ENCODE data around the gene ZNF711.
"Not testable (repeated sequence)": the region's sequence is repeated elsewhere in the genome, so short reads cannot be mapped to it uniquely, and the experiment has no call there.

The ZNF711 gene

DNA sequence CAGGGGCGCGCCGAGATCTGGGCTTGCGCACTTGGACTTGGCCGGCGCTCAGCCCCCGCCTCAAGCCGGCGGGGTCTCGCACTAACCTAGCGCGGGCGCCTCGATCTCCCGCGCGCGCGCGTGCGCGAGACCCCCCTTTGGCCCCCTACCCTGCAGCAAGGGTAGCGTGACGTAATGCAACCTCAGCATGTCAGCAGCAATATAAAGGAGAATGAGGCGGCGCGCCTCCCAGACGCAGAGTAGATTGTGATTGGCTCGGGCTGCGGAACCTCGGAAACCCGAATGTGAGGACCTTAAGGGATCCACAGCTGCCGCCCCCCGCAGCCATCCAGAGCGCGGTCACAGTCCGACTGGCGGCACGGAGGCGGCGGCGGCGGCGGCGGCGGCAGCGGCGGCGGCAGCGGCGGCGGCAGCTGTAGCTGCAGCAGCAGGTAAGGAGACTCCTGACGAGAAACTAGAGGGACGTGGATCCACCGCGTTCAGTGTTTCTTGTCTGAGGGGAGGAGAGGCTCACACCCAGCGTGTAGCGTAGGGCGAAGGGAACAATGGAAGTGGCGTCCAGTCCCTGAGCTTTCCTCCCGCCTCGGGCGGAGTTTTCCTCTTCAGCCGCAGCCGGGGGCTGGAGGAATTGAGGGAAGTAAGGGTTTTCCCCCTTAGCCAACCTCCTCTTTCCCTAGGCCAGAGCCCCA is at the start of gene ZNF711, which contains the start of gene SATL1:
Gene ZNF711 (plus strand): TSS at position 231 of the 689 bp plus-strand sequence. CDS start 3,582 bp downstream, outside the sequence.
Gene SATL1 (minus strand): TSS at position 19 of the 689 bp plus-strand sequence. CDS start 134,811 bp downstream, outside the sequence.
- DNase-seq = no peak

- DNase-seq = no peak
Measured at GRCh38 chrX:85196319-85196718, 47.5 kb upstream of the ZNF711 start.

DNA sequence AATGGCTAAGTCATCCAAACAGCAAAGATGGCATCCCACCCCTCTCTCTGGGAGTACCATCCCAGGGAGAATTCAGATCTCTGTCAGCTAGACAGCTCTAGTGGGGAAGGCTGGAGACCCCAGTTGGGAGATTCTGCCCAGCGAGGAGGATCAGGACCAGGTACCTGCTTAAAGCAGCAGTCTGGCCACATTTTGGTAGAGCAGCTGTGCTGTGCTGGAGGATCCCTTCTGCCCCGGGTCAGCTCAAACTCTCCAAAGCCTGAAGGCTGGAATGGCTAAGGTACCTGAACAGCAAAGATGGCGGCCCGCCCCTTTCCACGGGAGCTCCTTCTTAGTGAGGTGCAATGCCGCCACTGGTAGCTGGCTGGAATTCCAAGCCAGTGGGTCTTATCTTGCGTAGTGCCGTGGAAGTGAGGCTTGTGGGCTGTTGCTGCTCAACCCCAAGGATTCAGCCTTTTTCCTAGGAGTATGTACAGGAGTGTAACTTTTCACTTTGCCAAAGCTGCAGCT is 40.3 kb upstream of the ZNF711 start:
- no peak for DNase-seq

- no peak for DNase-seq
Measured at GRCh38 chrX:85213792-85214530, 29.8 kb upstream of the ZNF711 start.

- DNase-seq = no peak
Measured at GRCh38 chrX:85215946-85216345, 27.8 kb upstream of the ZNF711 start.

DNA sequence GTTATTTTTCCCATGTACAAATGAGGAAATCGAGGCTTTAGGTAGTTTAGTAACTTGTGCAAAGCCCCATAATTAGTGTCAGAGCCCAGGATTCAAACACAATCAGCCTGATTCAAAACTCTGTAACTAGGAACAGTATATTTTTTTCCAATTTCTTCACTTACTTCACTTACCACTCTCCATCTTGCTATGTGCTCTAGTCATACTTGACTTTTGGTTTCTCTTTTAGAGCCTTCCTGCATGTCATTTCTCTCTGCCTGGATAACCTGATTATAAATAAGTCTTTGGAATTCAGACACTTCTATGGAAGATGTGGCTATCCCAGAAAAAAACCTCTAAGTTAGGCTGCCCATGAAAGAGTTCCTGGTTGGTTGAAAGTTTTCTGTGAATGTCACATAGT is 22.4 kb upstream of the ZNF711 start:
- no peak for DNase-seq

DNA sequence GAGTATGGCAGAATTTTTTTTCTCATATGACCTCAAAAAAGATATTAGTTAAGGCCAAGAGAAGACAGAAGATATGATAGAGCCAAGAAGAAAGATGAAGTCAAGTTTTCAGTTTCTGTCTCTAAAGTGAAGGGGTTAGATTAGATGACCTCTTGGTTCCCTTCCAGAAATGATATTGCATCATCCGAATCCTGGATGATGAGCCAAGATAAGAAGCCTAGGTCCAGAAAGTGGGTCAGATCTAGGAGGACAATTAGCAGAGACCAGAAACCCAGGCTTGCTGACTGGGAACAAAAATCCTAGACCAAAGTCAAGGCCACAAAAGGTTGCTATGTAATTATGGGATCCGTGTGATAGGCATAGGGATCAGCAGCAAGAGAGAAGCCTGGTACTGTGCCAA is 20.4 kb upstream of the ZNF711 start:
- DNase-seq = no peak

GRCh38 chrX:85243155-85243554 is 636 bp upstream of the ZNF711 start:
- DNase-seq = no peak

- DNase-seq = no peak
Measured at GRCh38 chrX:85244450-85245211, 840 bp downstream of the ZNF711 start.

DNA sequence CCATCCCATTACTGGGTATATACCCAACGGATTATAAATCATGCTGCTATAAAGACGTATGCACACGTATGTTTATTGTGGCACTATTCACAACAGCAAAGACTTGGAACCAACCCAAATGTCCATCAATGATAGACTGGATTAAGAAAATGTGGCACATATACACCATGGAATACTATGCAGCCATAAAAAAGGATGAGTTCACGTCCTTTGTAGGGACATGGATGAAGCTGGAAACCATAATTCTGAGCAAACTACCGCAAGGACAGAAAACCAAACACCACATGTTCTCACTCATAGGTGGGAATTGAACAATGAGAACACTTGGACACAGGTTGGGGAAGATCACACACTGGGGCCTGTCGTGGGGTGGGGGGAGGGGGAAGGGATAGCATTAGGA is 41.5 kb downstream of the ZNF711 start:
- DNase-seq = not testable (repeated sequence)

DNA sequence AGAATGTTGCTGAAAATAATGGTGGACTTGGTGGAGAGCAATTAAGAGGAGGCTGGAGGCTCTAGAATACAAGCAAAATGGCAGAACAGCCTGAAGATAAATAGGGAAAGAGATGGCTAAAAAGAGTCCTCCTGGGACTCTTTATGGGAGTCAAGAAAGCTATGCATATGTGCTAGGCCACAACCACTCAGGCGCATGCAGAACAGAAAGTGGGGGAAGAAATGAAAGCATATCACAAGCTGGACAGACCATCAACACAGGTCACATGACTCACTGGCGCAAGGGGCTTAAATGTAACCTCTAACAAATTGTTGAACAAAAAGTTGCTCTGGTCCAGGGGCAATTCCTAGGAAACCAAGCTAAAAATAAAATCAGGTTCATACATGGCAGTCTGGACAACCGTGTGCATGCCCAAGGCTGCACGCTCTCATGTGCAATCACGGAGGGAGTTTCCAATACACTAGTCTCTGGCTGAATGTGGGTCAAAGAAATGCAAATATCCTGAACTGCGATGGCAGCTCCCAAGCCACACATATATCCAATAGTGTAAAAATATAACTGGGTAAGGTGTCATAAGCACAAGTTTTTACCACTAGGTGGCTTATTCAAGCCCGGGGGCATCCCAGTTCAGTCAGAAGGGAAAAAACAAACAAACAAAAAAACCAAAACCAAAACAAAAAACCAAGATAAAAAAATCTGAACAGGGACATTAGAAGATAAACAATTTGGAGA is 45.4 kb downstream of the ZNF711 start:
- DNase-seq = no peak

DNA sequence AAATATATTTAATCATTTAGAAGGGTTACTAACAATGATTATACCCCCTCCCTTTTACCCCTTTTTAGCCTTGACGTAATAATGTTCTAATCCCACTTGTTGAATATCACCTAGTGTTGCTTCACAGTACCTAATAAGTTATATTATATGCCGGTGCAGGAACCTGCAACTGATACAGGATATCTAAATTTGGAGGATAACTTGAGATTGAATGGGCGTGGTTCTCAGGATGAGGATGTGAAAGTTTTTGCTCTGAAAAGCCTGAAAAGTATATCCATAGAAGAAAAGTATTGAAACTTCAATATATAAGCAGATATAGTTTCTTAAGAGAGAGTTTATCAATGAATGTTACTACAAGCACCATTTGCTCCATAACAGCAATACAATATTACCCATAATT is 59.8 kb downstream of the ZNF711 start:
- DNase-seq = no peak

DNA sequence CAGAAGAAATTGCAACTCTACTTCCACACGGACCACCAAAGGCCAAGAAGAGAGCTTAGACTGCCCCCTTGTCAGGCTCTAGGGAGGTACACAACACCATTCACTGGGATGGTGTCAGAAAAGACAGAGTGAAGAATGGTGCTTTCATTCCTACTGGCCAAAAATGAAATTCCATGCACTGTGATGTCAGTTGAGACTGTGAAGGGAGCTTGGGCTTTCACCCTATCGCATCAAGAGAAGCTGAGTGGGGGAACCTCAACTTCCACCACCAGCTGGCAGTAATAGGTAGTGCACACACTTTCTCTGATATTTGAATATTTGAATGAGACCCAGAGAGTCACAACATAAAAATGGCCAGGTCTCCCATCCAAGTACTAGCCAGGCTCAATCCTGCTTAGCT is 65.9 kb downstream of the ZNF711 start:
- no peak for DNase-seq

DNA sequence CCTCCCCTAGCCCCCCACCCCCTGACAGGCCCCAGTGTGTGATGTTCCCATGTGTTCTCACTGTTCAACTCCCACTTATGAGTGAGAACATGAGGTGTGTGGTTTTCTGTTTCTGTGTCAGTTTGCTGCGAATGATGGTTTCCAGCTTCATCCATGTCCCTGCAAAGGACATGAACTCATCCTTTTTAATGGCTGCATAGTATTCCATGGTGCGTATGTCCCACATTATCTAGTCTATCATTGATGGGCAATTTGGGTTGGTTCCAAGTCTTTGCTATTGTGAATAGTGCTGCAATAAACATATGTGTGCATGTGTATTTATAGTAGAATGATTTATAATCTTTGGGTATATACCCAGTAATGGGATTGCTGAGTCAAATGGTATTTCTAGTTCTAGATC is 67.6 kb downstream of the ZNF711 start:
- DNase-seq = not testable (repeated sequence)

Data from SIG-M5 (cell line).